HG02870 (cell line): Measurements from ENCODE around the gene SORCS3.
A peak's percentile ranks its signal among the peaks of the same experiment; 100 is the strongest.

ENCODE experiments used
- ATAC-seq: cut with Tn5 transposase; IDR thresholded peaks from one replicate; pipeline ENCODE4 v1.9.1; 2021; ENCODE audit warnings: mild to moderate bottlenecking, moderate library complexity; ENCODE audit not compliant: unreplicated experiment

The SORCS3 gene

DNA sequence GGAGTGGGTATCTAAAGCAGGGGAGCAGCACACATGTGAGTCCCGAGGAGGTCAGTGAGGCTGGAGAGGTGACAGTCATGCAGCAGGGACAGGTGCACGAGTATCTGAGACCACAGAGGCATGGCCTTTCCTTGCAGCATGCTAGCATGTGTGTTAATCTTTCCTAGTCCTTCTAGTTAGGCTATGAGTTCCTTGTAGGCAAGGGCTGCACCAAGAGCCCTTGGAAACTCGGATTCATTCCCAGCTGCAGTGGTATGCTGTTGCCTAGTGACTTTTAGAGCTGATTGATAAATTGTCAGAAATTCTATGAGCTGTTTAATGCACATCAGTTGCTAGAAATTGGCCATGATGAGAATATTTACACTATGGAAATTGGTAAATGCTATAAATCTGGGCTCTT lies 132.0 kb downstream of the SORCS3 start:
- ATAC-seq = no peak

GRCh38 chr10:104774234-104774633 lies 133.1 kb downstream of the SORCS3 start:
- no peak for ATAC-seq

GRCh38 chr10:104777086-104777799 lies 136.2 kb downstream of the SORCS3 start:
- ATAC-seq = no peak

DNA sequence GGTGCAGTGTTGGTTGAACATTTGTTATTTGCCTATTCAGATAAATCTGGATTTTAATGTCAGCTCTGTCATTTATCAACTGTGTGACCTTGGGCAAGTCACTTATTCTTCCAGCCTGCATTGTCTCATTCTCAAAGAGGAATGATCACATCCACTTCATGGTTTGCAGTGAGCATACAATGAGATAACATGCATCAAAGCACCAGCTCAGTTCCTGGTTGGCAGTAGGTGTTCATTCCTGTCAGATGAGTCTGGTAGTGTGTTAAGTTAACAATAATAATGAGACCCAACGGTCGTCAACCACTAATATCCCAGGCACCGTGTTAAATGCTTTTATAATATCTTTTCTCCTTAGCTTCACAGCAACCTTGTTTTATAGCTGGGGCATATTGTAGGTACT lies 137.3 kb downstream of the SORCS3 start:
- ATAC-seq = no peak

- no peak for ATAC-seq
These were observed 138.6 kb downstream of the SORCS3 start for GRCh38 chr10:104779701-104780100.

DNA sequence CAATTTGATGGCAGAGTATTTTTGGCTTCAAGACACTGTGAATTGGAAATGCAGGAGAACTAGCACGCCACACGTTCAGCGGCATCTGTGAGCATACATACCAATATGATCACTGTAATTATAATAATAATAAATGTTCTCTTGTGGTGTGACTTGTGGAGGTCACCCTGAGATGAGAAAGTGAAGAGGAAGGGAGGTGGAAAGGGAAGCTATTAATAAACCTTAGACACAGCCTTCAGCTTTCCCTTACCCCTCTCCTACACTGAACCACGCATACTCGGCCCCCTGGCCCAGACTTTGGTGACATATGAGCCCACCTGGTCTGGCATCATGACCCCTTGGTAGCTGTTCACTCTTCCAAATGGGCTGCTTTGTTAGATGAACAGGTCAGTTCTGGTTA lies 139.1 kb downstream of the SORCS3 start:
- no peak for ATAC-seq

DNA sequence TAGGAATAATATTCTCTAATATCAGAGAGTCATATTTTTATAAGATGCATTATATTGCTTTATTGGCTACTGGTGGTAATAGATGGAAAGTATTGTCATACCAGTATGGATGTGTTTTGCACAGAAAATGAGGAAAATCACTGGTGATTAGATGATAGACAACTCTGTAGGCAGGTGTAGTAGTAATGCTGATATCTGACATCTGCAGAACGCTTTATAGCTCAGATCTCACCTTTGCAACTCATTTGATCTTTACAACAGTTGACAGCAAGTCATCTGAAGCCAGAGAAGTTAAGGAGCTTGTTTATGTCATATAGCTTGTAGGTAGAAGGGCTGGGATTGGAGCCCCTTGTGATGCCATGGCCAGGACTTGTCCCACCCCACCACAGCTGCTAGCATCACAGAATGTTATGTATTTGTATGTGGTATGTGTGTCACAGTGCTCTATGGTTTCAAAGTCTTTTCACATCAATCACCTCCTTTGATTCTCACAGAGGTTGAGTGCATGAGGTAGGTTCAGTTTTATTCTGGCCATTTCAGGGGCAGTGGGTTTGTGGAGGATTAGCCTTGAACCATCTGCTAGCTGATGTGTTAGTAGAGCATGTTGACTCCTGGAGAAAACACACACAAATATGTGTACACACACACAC lies 140.0 kb downstream of the SORCS3 start:
- ATAC-seq = no peak

- ATAC-seq = no peak
These were observed 143.4 kb downstream of the SORCS3 start for GRCh38 chr10:104784452-104784851.

GRCh38 chr10:104791471-104791870 lies 150.4 kb downstream of the SORCS3 start:
- no peak for ATAC-seq

- no peak for ATAC-seq
These were observed 154.3 kb downstream of the SORCS3 start for GRCh38 chr10:104795411-104795810.

DNA sequence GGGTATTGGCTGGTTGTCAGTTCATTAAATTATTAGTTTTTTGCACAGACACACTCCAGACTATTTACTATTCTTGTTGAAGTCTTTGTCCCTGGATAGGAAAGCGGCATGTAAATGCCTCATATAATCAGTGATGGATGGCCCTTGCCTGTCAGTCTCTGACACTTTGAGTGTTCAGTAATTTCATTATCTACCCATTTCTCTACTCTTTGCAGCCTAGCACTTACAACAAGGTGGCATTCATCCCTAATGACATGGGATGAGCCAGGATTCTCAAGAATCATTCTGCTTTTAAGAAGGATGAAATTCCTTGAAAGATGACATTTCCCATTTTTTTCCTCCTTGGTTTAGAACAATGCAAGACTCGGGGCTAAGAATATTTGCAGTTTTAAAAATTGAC lies 155.7 kb downstream of the SORCS3 start:
- ATAC-seq = no peak

DNA sequence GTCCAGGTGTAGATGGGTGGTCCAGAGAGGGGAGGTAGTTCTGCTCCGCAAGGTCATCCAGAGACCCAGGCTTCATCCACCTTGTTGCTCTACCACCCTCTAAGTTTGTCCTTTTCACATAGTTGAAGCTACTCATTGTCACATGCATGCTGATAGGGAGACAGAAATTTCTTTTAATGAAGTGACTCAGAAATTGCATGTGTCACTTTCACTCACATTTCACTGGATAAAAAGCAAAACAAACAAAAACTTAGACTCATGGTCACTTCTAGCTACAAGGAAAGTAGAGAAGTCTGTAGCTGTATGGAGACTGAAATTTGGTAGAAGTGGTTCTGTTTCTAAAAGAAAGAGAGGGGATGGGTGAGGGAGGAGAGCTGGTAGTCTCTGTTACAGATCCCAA lies 161.9 kb downstream of the SORCS3 start:
- ATAC-seq = no peak

- no peak for ATAC-seq
These were observed 163.8 kb downstream of the SORCS3 start for GRCh38 chr10:104804880-104805279.

DNA sequence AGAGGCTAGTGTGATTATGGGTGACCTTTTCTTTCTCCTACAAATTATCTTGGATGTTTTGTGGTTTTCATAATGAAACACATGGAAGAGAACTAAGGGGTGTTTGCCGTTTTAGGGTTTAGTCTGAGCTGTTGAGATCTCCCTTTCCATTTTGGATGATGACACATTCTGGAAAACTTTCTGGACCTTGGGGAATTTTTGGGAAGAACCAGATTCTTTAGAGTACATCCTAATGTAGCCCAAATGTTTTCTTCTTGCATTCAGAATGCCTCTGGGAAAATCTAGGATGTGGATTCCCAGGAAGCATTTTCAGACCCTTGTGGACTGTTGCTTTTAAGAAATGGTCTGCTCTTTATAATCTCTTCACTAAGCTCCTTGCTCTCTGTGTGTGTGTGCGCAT lies 165.7 kb downstream of the SORCS3 start:
- ATAC-seq = no peak

- ATAC-seq = no peak
These were observed 166.7 kb downstream of the SORCS3 start for GRCh38 chr10:104807581-104808310.

- ATAC-seq = peak; percentile 64
These were observed 168.4 kb downstream of the SORCS3 start for GRCh38 chr10:104809288-104810090.

DNA sequence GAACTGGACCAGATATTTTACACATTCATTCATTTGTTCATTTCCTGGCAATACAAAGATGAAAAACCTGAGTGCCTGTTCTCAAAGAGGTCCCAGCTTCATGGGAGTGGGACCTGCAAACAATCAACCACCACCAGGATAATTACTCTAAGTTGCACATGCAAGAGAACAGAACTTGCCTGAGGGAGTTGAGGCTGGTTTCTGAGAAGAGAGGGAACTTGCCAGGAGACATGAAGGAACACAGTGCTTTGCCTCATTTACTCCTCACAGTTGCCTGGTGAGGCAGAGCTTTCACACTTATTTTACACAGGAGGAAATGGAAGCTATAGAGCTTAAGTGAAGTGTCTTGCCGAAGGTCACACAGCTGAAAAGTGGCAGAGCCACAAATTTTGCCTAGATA lies 170.1 kb downstream of the SORCS3 start:
- ATAC-seq = no peak

DNA sequence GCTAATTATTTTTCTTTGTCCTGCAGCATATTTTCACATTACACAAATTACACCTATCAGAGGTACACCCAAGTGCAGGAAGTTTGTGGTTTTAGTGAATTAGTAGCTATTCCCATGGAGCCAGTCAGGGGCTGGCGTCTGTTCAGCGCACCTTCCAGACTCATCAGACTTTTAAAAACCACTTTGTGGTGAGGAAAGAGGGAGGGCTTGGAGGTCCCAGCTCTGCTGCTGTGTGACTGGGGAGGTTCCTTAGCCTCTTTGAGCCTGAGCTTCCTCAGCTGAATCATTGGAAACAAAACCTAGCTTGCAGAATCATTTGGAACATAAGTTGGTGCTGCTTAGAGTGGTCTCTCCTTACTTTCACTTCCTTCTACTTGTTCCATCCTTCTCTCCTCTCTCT lies 175.4 kb downstream of the SORCS3 start:
- ATAC-seq = no peak

DNA sequence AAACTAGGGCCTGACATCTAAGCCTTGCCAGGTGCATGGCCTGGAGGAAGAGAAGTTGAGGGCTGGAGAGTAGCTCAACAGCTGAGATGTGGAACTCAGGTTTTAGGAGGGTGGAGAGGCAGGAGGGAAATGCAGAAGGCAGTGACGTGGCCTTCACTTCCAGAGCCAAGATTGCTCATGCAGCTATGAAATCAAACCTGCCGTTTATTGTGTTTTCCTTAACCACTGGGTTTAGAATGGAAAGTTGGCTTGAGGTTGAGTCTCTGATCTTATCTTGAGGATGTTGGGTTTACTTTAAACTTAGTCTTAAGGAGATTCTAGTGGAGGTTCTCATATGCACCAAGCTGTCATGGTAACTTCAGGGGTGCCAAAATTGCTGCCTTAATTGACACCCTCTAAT lies 178.6 kb downstream of the SORCS3 start:
- ATAC-seq = no peak

DNA sequence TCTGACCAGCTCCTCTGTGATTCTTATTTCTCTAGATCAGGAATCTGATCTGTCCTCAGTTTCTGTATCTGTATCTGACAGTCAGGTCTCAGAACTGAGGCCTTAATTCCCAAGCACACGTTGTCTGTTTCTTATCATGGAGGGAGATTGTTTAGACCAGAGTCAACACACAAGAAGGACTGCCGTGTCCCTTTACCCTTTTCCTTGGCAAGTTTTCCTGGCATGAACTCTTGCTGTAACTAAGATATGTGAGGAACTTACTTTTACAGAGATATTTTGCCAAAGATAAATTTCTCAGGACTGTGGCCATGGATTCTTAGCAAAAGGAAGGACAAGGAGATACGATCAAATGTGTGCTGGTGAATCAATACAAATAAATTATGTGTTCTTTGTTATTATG lies 181.0 kb downstream of the SORCS3 start:
- no peak for ATAC-seq

DNA sequence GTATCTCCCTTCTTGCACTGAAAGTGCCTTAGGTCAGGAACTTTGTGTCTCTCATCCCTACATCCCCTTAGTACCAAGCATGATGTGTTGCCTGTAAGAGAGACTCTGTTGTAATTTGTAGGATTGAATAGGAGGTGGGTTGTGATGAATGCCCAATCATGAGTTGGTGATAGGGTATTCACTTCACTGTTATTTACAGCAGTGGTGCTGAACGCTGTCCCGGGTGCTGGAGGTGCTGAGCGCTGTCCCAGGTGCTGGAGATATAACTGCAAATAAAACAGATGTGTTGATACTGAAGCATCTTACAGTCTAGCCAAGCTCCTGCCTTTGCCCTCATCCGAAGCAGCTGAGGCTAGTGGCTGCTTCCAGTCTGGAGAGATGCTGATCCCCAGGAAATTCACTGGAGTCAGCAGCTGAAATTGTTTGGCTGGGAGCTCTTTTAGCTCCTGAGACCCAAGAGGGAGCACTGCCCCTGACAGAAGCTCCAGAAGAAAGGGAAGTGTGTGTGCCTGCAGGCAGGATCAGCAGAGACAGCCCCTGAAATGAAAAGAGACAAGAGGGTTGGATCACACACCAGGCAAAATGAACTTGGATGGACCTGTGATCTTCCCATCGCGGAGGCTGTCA lies 183.4 kb downstream of the SORCS3 start:
- ATAC-seq = no peak
